WTC11 (cell line): ENCODE measurements around the gene NINJ2. TPM values are rescaled to one million over a fixed set of nuclear protein-coding genes. Genes with fewer than 3 reads are reported as not detected.

Experiments
- AR ChIP-seq: fragments of 250-450 bp; sonication (Bioruptor Pico); IDR thresholded peaks from 2 replicates; pipeline ENCODE4 v1.9.0; 2021; ENCODE audit warnings: mild to moderate bottlenecking
- ATF1 ChIP-seq: sonication (generic); formaldehyde crosslinking; IDR thresholded peaks from 2 replicates; pipeline ENCODE4 v1.8.1; 2023; ENCODE audit warnings: mild to moderate bottlenecking, moderate library complexity, missing genetic modification reagents
- CTCF ChIP-seq: fragments of 200-600 bp; IDR thresholded peaks from 2 replicates; pipeline ENCODE4 v1.8.0; 2022; ENCODE audit warnings: antibody characterized with exemption
- FOXJ3 ChIP-seq: sonication (generic); formaldehyde crosslinking; IDR thresholded peaks from 2 replicates; pipeline ENCODE4 v1.9.0; 2021; ENCODE audit warnings: missing genetic modification reagents, mild to moderate bottlenecking, borderline replicate concordance
- total RNA-seq: library from RNA; stranded (reverse); gene quantifications from 3 replicates; pipeline ENCODE4 v1.2.3, GENCODE V29; 2021
- TF ChIP-seq, protein P1 (sequence below): sonication (generic); formaldehyde crosslinking; IDR thresholded peaks from 2 replicates; pipeline ENCODE4 v1.8.1; 2022; ENCODE audit warnings: mild to moderate bottlenecking, missing genetic modification reagents, moderate library complexity, borderline replicate concordance
- TF ChIP-seq, protein P2 (sequence below): sonication (generic); formaldehyde crosslinking; conservative IDR thresholded peaks from 2 replicates; pipeline ENCODE4 v1.8.1; 2022; ENCODE audit warnings: mild to moderate bottlenecking, missing genetic modification reagents

NINJ2 gene
- total RNA-seq, 1 experiment from 2014 or later, result 0.42 TPM

DNA sequence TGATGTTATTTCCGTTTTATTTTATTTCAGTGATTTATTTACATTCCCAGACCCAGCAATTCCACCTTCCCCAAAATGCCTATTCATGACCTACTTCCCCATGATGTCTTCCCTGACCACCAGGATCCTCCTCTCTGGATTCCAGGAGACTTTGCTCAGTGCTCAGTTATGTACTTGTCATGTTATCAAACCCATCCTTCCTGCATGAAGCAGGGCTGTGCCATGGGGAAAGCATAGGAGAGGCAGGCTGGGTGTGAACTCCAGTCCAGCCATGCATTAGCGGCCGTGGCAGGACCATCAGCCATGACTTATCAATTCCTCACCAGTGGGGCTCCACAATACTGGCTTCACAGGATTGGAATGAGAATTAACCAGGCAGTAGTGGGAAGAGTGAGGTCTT, 145.7 kb downstream of the NINJ2 start (continued):
- TF ChIP-seq FOXJ3 (CRISPR knock-in tag) (no peak), CTCF (no peak), AR (CRISPR knock-in tag) (no peak), ATF1 (no peak)
- TF ChIP-seq, protein P1, sequence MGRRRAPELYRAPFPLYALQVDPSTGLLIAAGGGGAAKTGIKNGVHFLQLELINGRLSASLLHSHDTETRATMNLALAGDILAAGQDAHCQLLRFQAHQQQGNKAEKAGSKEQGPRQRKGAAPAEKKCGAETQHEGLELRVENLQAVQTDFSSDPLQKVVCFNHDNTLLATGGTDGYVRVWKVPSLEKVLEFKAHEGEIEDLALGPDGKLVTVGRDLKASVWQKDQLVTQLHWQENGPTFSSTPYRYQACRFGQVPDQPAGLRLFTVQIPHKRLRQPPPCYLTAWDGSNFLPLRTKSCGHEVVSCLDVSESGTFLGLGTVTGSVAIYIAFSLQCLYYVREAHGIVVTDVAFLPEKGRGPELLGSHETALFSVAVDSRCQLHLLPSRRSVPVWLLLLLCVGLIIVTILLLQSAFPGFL (CRISPR knock-in tag), result no peak
- TF ChIP-seq, protein P2, sequence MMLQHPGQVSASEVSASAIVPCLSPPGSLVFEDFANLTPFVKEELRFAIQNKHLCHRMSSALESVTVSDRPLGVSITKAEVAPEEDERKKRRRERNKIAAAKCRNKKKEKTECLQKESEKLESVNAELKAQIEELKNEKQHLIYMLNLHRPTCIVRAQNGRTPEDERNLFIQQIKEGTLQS (CRISPR knock-in tag), result no peak
- TF ChIP-seq, all 79 proteins: peak for 0

Other genes with a start within 250 kb of the NINJ2 start
- 19.0 to 22.0 TPM (median 20.9 TPM) in 3 replicates for gene B4GALNT3, start 203.5 kb downstream of the NINJ2 start, total RNA-seq
- 118 to 126 TPM (median 123 TPM) in 3 replicates for gene WNK1, start 89.1 kb upstream of the NINJ2 start, total RNA-seq